ENCODE measurements around the gene SH3RF2.

SH3RF2 gene

GRCh38 chr5:146039420-146039819, 103.0 kb downstream of the SH3RF2 start:
- in situ Hi-C loops (cut with MboI; ENCODE audit: low sequenced_read_pairs): no loop called here

GRCh38 chr5:146040527-146040926, 104.1 kb downstream of the SH3RF2 start:
- in situ Hi-C loops (cut with MboI; ENCODE audit: low sequenced_read_pairs): loop anchor here (10.0 kb wide), 1 partner anchor 356 kb away; no protein-coding TSS in a partner anchor

GRCh38 chr5:146041180-146041789, 104.9 kb downstream of the SH3RF2 start:
- in situ Hi-C loops (cut with MboI; ENCODE audit: low sequenced_read_pairs): loop anchor here (10.0 kb wide), 1 partner anchor 356 kb away; no protein-coding TSS in a partner anchor

- in situ Hi-C loops (cut with MboI; ENCODE audit: low sequenced_read_pairs): loop anchor here (10.0 kb wide), 1 partner anchor 358 kb away; no protein-coding TSS in a partner anchor
These were observed 106.4 kb downstream of the SH3RF2 start for GRCh38 chr5:146042628-146043279.

- in situ Hi-C loops (cut with MboI; ENCODE audit: low sequenced_read_pairs): loop anchor here (10.0 kb wide), 1 partner anchor 359 kb away; no protein-coding TSS in a partner anchor
These were observed 107.3 kb downstream of the SH3RF2 start for GRCh38 chr5:146043722-146044121.

GRCh38 chr5:146047396-146047795, 111.0 kb downstream of the SH3RF2 start:
- in situ Hi-C loops (cut with MboI; ENCODE audit: low sequenced_read_pairs): loop anchor here (10.0 kb wide), 1 partner anchor 363 kb away; no protein-coding TSS in a partner anchor

- in situ Hi-C loops (cut with MboI; ENCODE audit: low sequenced_read_pairs): loop anchor here (10.0 kb wide), 1 partner anchor 364 kb away; no protein-coding TSS in a partner anchor
These were observed 112.8 kb downstream of the SH3RF2 start for GRCh38 chr5:146048994-146049703.

GRCh38 chr5:146049704-146050026, 113.3 kb downstream of the SH3RF2 start:
- in situ Hi-C loops (cut with MboI; ENCODE audit: low sequenced_read_pairs): loop anchor here (10.0 kb wide), 2 partner anchors 345 to 365 kb away; no protein-coding TSS in a partner anchor

- in situ Hi-C loops (cut with MboI; ENCODE audit: low sequenced_read_pairs): loop anchor here (10.0 kb wide), 1 partner anchor 345 kb away; no protein-coding TSS in a partner anchor
These were observed 113.7 kb downstream of the SH3RF2 start for GRCh38 chr5:146050086-146050485.

GRCh38 chr5:146051678-146052077, 115.3 kb downstream of the SH3RF2 start:
- in situ Hi-C loops (cut with MboI; ENCODE audit: low sequenced_read_pairs): loop anchor here (10.0 kb wide), 1 partner anchor 347 kb away; no protein-coding TSS in a partner anchor

- in situ Hi-C loops (cut with MboI; ENCODE audit: low sequenced_read_pairs): loop anchor here (10.0 kb wide), 1 partner anchor 348 kb away; no protein-coding TSS in a partner anchor
These were observed 116.4 kb downstream of the SH3RF2 start for GRCh38 chr5:146052780-146053179.

GRCh38 chr5:146055432-146055831, 119.1 kb downstream of the SH3RF2 start:
- in situ Hi-C loops (cut with MboI; ENCODE audit: low sequenced_read_pairs): loop anchor here (10.0 kb wide), 1 partner anchor 351 kb away; no protein-coding TSS in a partner anchor

- in situ Hi-C loops (cut with MboI; ENCODE audit: low sequenced_read_pairs): loop anchor here (10.0 kb wide), 1 partner anchor 355 kb away; no protein-coding TSS in a partner anchor
These were observed 123.3 kb downstream of the SH3RF2 start for GRCh38 chr5:146059460-146060220.

- in situ Hi-C loops (cut with MboI; ENCODE audit: low sequenced_read_pairs): no loop called here
These were observed 123.8 kb downstream of the SH3RF2 start for GRCh38 chr5:146060221-146060585.

- in situ Hi-C loops (cut with MboI; ENCODE audit: low sequenced_read_pairs): no loop called here
These were observed 130.6 kb downstream of the SH3RF2 start for GRCh38 chr5:146066968-146067367.

GRCh38 chr5:146068206-146068605, 131.8 kb downstream of the SH3RF2 start:
- in situ Hi-C loops (cut with MboI; ENCODE audit: low sequenced_read_pairs): no loop called here

- in situ Hi-C loops (cut with MboI; ENCODE audit: low sequenced_read_pairs): no loop called here
These were observed 132.8 kb downstream of the SH3RF2 start for GRCh38 chr5:146068977-146069779.

GRCh38 chr5:146069780-146070099, 133.4 kb downstream of the SH3RF2 start:
- in situ Hi-C loops (cut with MboI; ENCODE audit: low sequenced_read_pairs): no loop called here

GRCh38 chr5:146070746-146071145, 134.4 kb downstream of the SH3RF2 start:
- in situ Hi-C loops (cut with MboI; ENCODE audit: low sequenced_read_pairs): no loop called here

GRCh38 chr5:146071171-146071570, 134.8 kb downstream of the SH3RF2 start:
- in situ Hi-C loops (cut with MboI; ENCODE audit: low sequenced_read_pairs): no loop called here
